AG04449 (cell line): ENCODE data around the gene KCNH5.

Source experiments
- CTCF ChIA-PET: fragments of 350-600 bp; formaldehyde crosslinking; extraction: SDS; loops from one replicate; lab custom pipeline; 2021; ENCODE audit warnings: antibody characterized with exemption; lab: Yijun Ruan, JAX
- POLR2A ChIA-PET: fragments of 400-600, 350-600 bp; formaldehyde crosslinking; extraction: SDS; loops from one replicate; lab custom pipeline; 2020; ENCODE audit warnings: antibody characterized with exemption, inconsistent platforms; lab: Yijun Ruan, JAX
- DNase-seq: peaks from one replicate; pipeline ENCODE4 v3.0.0-alpha.2; 2010; ENCODE audit warnings: low read depth, low spot score
- H3K4me3 ChIP-seq: 2 replicates; pipeline ENCODE4 v1.5.1; 2011; ENCODE audit warnings: low read depth, mild to moderate bottlenecking, control low read depth, low read length
- TF ChIP-seq, protein P1 (sequence below): IDR thresholded peaks from one replicate; pipeline ENCODE4 v1.5.1; 2011; ENCODE audit warnings: mild to moderate bottlenecking, moderate library complexity, low read length, control low read depth, inconsistent platforms; ENCODE audit not compliant: insufficient read depth; ENCODE audit errors: missing control alignments

Gene KCNH5

DNA sequence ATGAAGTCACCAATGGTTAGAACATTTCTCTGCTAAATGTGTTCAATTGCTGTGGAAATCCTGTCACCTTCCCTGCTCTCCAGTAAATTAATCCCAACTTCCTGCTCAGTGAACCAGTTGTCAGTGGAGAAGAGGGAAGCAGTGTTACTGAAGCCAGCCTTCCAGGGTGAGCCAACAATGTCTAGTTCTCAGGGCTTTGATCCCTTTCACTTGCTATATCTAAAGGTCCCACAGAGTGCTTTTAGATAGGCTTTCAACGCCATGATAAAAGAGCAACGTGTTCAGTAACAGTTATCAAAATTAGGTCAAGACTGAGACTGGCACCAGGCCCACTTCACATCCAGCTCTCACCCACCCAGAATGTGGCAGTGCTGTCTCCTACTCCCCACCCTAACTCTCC, 139.7 kb downstream of the KCNH5 start:
- ChIA-PET POLR2A (no interaction called here), CTCF (no interaction called here)
- H3K4me3 ChIP-seq = no peak overlapping the region
- TF ChIP-seq, protein P1, sequence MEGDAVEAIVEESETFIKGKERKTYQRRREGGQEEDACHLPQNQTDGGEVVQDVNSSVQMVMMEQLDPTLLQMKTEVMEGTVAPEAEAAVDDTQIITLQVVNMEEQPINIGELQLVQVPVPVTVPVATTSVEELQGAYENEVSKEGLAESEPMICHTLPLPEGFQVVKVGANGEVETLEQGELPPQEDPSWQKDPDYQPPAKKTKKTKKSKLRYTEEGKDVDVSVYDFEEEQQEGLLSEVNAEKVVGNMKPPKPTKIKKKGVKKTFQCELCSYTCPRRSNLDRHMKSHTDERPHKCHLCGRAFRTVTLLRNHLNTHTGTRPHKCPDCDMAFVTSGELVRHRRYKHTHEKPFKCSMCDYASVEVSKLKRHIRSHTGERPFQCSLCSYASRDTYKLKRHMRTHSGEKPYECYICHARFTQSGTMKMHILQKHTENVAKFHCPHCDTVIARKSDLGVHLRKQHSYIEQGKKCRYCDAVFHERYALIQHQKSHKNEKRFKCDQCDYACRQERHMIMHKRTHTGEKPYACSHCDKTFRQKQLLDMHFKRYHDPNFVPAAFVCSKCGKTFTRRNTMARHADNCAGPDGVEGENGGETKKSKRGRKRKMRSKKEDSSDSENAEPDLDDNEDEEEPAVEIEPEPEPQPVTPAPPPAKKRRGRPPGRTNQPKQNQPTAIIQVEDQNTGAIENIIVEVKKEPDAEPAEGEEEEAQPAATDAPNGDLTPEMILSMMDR = no peak
- no peak for DNase-seq

DNA sequence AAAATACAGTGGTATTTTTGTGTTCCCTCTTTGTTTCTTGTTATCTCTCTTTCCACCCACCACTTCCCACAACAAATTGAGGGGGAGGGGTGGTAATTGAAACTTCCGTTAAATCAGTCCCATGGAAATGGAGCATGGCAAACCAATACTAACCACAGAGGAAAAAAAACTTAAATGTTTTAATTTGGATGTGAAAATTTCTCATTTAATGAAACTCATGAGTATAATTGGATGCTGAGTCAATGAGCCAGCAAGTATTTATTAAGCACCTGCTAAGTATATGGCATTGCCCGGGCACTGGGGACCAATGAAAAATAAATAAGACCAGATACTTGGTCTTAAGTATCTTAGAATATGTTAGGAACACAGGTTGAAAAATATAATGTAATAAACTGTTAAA, 147.5 kb downstream of the KCNH5 start:
- DNase-seq = no peak
- TF ChIP-seq, protein P1 = no peak
- CTCF ChIA-PET = no interaction called here
- no peak overlapping the region for H3K4me3 ChIP-seq
- POLR2A ChIA-PET = no interaction called here

DNA sequence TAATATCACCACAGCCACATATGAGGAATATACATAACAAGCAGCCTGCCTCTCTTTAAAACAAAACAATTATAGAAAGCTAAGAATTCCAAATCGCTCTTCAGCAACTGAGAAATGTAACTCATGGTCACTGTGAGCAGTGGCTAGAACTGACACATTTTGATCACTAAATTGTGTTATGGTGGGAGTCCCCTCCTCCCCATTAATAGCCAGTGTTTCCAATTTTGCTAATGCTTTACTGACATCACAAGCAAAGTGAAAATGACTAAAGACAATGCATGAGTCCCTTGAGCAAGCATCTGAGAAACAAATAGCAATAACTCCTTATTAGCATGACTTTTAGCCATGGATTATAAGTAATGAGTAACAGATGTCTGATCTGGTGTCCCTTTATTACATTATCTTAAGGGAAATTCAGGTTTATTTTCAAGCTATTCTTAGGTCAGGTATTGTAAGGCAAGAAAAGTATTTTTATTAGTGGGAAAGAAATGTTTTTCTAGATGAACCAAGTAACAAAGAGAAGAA, 148.3 kb downstream of the KCNH5 start:
- H3K4me3 ChIP-seq = no peak overlapping the region
- TF ChIP-seq, protein P1 = no peak
- POLR2A ChIA-PET = no interaction called here
- DNase-seq = no peak
- CTCF ChIA-PET = no interaction called here

DNA sequence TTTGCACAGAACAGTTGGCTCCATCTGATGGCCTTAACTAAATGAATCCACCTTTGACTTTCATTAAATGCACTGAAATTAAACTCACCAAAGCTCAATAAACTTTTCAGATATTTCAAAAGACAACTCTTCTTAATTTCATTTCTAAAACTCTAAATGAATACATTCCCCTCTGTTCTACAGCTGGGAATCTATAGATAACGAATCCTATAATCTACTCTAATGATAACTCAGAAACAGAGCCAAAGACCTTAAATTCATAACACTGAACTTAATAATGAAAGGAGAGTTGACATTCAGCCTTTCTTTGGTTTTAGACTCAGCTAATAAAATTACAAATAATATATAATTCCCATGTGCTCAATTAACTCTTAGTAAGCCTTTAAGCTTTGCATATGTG, 150.5 kb downstream of the KCNH5 start:
- DNase-seq = no peak
- CTCF ChIA-PET = no interaction called here
- no peak overlapping the region for H3K4me3 ChIP-seq
- TF ChIP-seq, protein P1 = no peak
- POLR2A ChIA-PET = no interaction called here

DNA sequence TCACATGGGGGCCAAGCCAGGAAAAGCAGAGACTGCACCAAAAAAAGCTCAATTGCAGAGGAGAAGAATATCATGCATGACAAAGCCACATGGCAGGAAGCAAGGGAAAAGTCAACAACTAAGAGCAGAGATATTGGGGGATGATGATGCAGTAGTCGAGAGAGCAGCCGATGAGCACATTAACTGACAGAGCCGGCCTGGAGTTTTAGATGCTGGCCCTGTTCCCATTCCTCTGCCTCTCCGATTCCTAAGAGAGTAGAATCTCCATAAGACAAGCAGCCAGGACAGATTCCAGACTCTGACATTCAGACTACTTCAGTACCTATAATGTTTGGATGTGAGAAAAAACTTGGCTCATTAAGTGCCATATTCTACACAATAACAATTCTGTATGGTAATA, 155.9 kb downstream of the KCNH5 start:
- no peak for DNase-seq
- ChIA-PET CTCF (no interaction called here), POLR2A (no interaction called here)
- no peak overlapping the region for H3K4me3 ChIP-seq
- TF ChIP-seq, protein P1 = no peak

DNA sequence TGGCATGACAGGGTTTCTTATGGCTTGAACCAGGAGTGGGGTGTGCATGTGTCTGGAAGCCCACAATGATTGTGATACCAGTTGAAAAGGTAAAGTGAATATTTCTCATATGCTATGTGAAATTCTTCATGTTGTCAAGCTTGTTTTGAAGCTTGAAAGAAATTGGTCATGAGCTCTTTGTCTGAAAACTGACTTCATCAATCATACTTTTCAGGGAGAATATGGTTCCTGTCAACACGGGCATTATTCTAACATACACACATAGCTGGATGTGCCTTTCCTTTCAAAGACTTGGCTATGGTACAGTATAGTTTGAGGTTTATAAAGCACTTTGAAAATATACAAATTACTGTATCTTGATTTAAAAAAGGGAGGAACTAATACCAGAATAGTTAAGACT, 158.8 kb downstream of the KCNH5 start:
- no peak overlapping the region for H3K4me3 ChIP-seq
- CTCF ChIA-PET = no interaction called here
- POLR2A ChIA-PET = no interaction called here
- no peak for DNase-seq
- TF ChIP-seq, protein P1 = no peak
